Amniotic epithelial cell (primary cell): ENCODE data around the gene INPP5D.
A peak's percentile ranks its signal among the peaks of the same experiment; 100 is the strongest.
"Not testable (repeated sequence)": the region's sequence is repeated elsewhere in the genome, so short reads cannot be mapped to it uniquely, and the experiment has no call there.

Experiments used
- DNase-seq: peaks from one replicate; pipeline ENCODE4 v3.0.0-alpha.2; 2010; ENCODE audit warnings: low read depth

INPP5D gene

GRCh38 chr2:233059797-233060500 lies at the start of gene INPP5D:
TSS of gene INPP5D (plus strand) at chr2:233060342. CDS start at chr2:233060479, 137 bp downstream.
- no peak for DNase-seq

GRCh38 chr2:233010569-233011267 lies 49.4 kb upstream of the INPP5D start:
- DNase-seq: no peak

GRCh38 chr2:233011268-233011650 lies 48.9 kb upstream of the INPP5D start:
- DNase-seq: no peak

GRCh38 chr2:233011702-233012131 lies 48.4 kb upstream of the INPP5D start:
- no peak for DNase-seq

GRCh38 chr2:233012301-233012971 lies 47.7 kb upstream of the INPP5D start:
- no peak for DNase-seq

- DNase-seq: no peak
Observed at GRCh38 chr2:233013027-233013461, 47.1 kb upstream of the INPP5D start, which contains the start of gene NGEF. TSS of gene NGEF (minus strand) at chr2:233013256. CDS start at chr2:232974890, 38,366 bp downstream.

- DNase-seq: no peak
Observed at GRCh38 chr2:233013650-233014049, 46.5 kb upstream of the INPP5D start.

GRCh38 chr2:233015019-233015645 lies 45.0 kb upstream of the INPP5D start:
- no peak for DNase-seq

- no peak for DNase-seq
Observed at GRCh38 chr2:233017947-233018346, 42.2 kb upstream of the INPP5D start.

GRCh38 chr2:233019610-233020009 lies 40.5 kb upstream of the INPP5D start:
- not testable (repeated sequence) for DNase-seq

- no peak for DNase-seq
Observed at GRCh38 chr2:233020454-233020853, 39.7 kb upstream of the INPP5D start.

- DNase-seq: no peak
Observed at GRCh38 chr2:233021771-233022170, 38.4 kb upstream of the INPP5D start.

GRCh38 chr2:233022561-233022960 lies 37.6 kb upstream of the INPP5D start:
- DNase-seq: no peak

GRCh38 chr2:233023007-233023760 lies 37.0 kb upstream of the INPP5D start:
- DNase-seq: no peak

GRCh38 chr2:233023761-233024410 lies 36.3 kb upstream of the INPP5D start:
- no peak for DNase-seq

GRCh38 chr2:233025706-233026105 lies 34.4 kb upstream of the INPP5D start:
- peak; percentile 56 for DNase-seq

- DNase-seq: no peak
Observed at GRCh38 chr2:233026198-233026813, 33.8 kb upstream of the INPP5D start.

- peak; percentile 10 for DNase-seq
Observed at GRCh38 chr2:233029321-233029720, 30.8 kb upstream of the INPP5D start.

GRCh38 chr2:233031556-233032500 lies 28.3 kb upstream of the INPP5D start:
- no peak for DNase-seq
